ACC112 (cell line): ENCODE data around the gene RHEBL1.

ENCODE experiments used
- H2AFZ ChIP-seq: fragments of 200-600 bp; sonication (generic); one replicate; pipeline ENCODE4 v1.6.0; 2017; ENCODE audit warnings: antibody characterized with exemption, low read length; ENCODE audit not compliant: unreplicated experiment
- H3K27ac ChIP-seq: fragments of 200-600 bp; sonication (generic); 2 replicates; pipeline ENCODE4 v1.5.1; 2014; ENCODE audit warnings: low read depth, mild to moderate bottlenecking, antibody characterized with exemption, low read length, moderate library complexity
- H3K27me3 ChIP-seq: fragments of 200-600 bp; sonication (generic); 2 replicates; pipeline ENCODE4 v1.6.1; 2014; ENCODE audit warnings: mild to moderate bottlenecking, antibody characterized with exemption, low read length, moderate library complexity, mixed read lengths; ENCODE audit not compliant: insufficient read depth
- H3K36me3 ChIP-seq: fragments of 200-600 bp; sonication (generic); 2 replicates; pipeline ENCODE4 v1.6.1; 2016; ENCODE audit warnings: mild to moderate bottlenecking, antibody characterized with exemption, low read length, moderate library complexity, mixed read lengths; ENCODE audit not compliant: insufficient read depth
- H3K4me1 ChIP-seq: fragments of 200-600 bp; sonication (generic); one replicate; pipeline ENCODE4 v1.6.1; 2016; ENCODE audit warnings: low read length, mixed read lengths; ENCODE audit not compliant: insufficient read depth, unreplicated experiment, control insufficient read depth
- H3K4me3 ChIP-seq: fragments of 200-600 bp; sonication (generic); 2 replicates; pipeline ENCODE4 v1.5.1; 2014; ENCODE audit warnings: mild to moderate bottlenecking, low read depth, low read length
- H3K79me2 ChIP-seq: fragments of 200-600 bp; sonication (generic); one replicate; pipeline ENCODE4 v1.6.0; 2016; ENCODE audit warnings: low read length; ENCODE audit not compliant: control insufficient read depth, unreplicated experiment, insufficient read depth

The RHEBL1 gene

DNA sequence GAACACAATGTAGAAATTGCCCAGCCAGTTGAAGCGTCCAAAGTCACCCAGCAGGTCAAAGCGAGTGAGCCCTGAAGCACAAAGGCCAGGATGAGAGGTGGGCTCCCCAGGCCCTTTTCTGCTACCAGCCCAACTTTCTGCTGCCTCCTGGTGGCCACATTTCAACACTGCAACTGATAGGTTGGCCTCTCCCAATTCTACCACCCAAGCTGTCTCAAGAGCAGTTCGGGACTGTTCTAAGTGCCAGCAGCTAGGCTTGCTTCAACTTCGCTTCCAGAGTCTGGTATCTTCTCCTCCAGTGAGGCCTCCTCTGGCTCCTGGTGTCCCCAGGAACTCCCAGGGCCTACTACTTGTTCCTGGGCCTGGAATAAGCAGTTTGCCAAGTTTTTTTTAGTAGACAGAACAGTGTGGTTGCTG is 28.3 kb upstream of the RHEBL1 start:
- H2AFZ ChIP-seq: no peak overlapping the region
- H3K27me3 ChIP-seq: peaks cover 22% of the 10 kb centered on the region
- no peaks in the 10 kb centered on the region for H3K79me2 ChIP-seq
- H3K4me1 ChIP-seq: peaks cover 14% of the 10 kb centered on the region
- H3K27ac ChIP-seq: no peak overlapping the region
- no peaks in the 10 kb centered on the region; the same call in 1 of the 2 replicates for H3K36me3 ChIP-seq
- no peak overlapping the region for H3K4me3 ChIP-seq

DNA sequence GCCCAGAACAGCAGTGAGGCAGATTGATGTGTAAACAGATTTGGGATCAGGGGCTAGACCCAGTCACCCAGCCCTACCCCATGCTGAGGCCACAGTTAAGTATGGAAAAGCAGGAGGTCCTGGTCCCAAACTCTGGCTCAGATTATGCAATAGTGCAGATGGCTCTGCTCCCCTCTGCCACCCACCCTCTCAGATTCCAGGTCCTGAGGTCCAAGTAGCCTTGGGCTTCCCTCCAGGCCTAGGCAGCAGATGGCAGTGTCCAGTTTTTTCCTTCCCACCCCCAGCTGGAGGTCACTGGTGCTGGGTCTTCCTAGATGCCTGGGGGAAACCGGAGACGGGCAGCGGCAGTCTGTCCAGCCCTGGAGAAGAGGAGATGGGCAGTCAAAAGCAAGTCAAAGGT is 27.6 kb upstream of the RHEBL1 start:
- Histone ChIP-seq H3K27me3 (peaks cover 28% of the 10 kb centered on the region), H2AFZ (no peak overlapping the region), H3K79me2 (no peaks in the 10 kb centered on the region), H3K27ac (no peak overlapping the region), H3K4me3 (no peak overlapping the region), H3K4me1 (peaks cover 18% of the 10 kb centered on the region), H3K36me3 (no peaks in the 10 kb centered on the region; the same call in 1 of the 2 replicates)

DNA sequence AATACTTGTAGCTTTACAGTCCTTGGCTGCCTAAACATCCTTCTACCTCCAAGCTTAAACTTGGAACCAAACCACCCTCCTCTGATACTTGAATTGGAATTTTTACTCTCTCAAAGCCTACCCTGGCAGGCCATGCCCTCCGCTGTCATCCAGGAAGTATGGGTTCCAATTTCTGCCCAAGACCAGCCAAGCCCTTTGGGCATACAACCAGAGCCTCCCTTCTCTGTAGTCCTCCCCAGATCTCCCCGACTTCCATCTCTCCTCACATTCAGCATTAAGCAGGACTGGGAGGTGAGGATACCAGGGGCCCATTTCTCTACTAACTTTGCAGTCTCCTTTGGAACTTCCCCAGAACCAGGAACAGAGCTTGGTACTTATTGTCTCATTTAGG is 25.2 kb upstream of the RHEBL1 start:
- H3K79me2 ChIP-seq: no peaks in the 10 kb centered on the region

DNA sequence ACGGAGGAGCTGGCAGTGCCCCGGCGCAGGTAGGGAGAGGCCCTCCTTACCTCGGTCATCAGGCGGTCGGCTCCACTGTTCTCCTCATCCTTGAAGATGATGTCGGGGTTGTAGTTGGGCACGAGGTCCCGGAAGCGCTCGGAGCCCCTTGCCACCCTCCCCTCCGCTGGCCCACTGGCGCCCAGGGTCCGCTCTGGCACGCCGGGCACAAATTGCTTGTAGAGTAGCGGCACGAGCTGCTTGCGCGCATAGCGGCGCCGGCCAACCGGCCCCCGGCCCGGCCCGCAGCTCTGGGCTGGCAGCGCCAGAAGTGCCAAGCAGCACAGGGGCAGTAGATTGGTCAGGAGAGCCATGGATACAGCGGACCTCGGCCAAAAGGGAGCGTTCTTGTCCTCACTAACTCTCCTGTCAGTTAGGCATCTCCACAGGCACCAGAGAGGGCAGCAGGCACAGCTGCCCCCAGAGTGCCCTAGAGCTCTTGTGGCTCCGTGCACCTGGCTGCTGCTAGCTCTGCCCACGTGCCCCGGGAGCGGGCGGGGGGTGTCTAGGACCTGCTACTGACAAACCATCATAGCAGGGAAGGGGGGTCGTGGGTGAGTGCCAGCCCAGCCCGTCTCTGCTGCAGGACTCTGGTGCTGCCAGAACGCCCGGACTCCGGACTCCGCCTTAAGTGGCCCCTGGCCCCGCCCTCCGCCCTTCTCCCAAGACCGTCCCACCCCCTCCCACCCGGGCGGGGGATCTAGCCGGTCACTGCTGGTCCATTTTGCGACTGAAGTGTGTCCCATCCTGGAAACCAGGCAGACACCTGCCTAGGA is 24.6 kb upstream of the RHEBL1 start, which contains the start of gene DHH:
TSS of gene DHH (minus strand) at position 642 of the 815 bp plus-strand sequence. CDS start at position 353, 289 bp downstream.
- H3K4me3 ChIP-seq: peak within 1 kb of the TSS; percentile 45; the same call in 1 of the 2 replicates
- H3K79me2 ChIP-seq: no peaks in the 10 kb centered on the region
- H3K27me3 ChIP-seq: peaks cover 48% of the 10 kb centered on the region
- H3K36me3 ChIP-seq: no peaks in the 10 kb centered on the region; the same call in 1 of the 2 replicates
- H3K4me1 ChIP-seq: peaks cover 26% of the 10 kb centered on the region
- H2AFZ ChIP-seq: no peak within 1 kb of the TSS
- no peak within 1 kb of the TSS for H3K27ac ChIP-seq

More for the DNA sequence above, 25.2 kb upstream of the RHEBL1 start:
- no peak overlapping the region for H2AFZ ChIP-seq
- no peak overlapping the region for H3K27ac ChIP-seq
- peaks cover 23% of the 10 kb centered on the region for H3K4me1 ChIP-seq
- H3K36me3 ChIP-seq: no peaks in the 10 kb centered on the region; the same call in 1 of the 2 replicates
- H3K27me3 ChIP-seq: peaks cover 47% of the 10 kb centered on the region
- H3K4me3 ChIP-seq: no peak overlapping the region

DNA sequence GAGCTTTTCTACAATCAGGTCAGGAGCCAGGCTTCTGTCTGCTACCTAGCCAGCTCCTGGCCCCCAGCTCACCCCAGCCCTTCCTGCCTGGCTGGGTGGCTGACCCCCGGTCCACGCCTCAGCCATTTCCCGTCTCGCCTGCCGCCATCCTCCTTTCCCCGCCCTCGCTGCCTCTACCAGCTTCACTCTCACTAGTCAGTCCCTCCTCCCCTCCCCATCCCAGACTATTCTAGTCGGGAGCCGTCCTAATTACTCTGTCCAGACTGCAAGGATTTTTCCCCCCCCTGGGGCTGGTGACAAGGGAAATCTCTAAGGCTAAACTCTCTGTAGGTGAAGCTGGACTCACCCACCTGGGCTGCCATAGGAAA is 24.0 kb upstream of the RHEBL1 start:
- Histone ChIP-seq H3K79me2 (no peaks in the 10 kb centered on the region), H3K27ac (no peak overlapping the region), H3K4me1 (peaks cover 26% of the 10 kb centered on the region), H3K36me3 (no peaks in the 10 kb centered on the region; the same call in 1 of the 2 replicates), H3K27me3 (peaks cover 53% of the 10 kb centered on the region), H3K4me3 (peak overlapping the region; percentile 45; the same call in 1 of the 2 replicates), H2AFZ (no peak overlapping the region)

DNA sequence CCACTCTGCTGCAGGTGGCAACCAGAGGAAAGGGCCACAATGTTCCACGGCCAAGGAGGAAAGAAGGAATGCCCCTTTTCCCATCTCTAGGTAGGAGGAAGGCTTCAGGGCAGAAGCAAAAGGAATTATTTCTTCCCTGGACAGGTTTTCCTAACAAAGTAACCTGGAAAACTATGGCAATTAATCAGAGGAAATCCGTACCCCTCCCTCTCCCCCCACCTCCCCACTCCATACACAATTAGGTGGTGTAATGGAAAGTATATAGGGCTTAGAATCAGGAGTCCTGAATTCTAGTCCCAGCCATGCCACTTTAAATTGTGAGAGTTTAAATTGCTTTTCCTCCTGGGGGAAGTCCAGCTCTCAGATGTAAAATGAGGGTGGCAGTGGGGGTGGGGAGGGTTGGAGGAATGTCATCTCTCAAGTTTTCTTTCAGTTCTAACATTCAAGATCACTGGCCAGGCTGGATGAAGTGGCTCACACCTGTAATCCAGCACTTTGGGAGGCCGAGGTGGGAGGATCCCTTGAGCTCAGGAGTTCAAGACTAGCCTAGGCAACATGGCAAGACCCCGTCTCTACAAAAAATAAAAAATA is 23.1 kb upstream of the RHEBL1 start:
- Histone ChIP-seq H3K79me2 (no peaks in the 10 kb centered on the region), H3K36me3 (no peaks in the 10 kb centered on the region; the same call in 1 of the 2 replicates), H3K27ac (no peak overlapping the region), H3K4me3 (no peak overlapping the region), H3K4me1 (peaks cover 26% of the 10 kb centered on the region), H3K27me3 (peaks cover 55% of the 10 kb centered on the region), H2AFZ (no peak overlapping the region)

DNA sequence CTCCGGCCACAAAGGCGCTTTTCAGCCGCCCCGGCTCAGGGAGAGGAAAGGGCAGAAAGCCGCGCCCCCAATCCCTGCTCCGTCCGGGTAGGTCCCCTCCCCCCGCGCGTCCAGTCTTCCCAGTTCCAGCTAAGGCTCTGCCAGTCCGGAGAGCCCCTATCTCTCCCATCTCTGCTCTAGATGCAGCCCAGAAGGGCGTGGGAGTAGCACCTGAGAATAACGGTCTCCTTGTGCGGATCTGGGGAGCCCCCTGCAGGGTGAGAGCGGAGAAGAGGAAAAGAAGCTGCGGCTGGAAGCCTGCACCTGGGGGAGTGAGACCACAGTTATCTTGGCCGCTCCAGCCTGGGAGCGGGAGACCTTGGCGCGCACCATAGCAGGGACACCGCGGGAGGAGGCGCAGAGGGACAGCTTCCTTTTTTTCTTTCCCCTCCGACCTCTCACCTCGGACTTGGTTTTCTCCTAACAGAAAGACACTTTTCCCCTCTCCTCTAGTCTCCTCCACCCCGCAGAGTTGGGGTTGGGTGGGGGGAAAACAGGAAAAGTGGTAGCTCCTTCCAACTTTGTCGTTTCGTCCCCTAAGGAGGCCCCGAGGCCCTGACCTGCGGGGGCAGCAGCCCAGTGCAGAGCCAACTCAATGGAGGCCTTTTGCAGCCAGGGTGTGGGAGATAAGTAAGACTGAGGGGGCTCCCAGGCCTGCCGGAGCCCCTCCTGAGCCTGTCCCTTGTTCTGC is 22.5 kb upstream of the RHEBL1 start:
- Histone ChIP-seq H3K36me3 (no peaks in the 10 kb centered on the region; the same call in 1 of the 2 replicates), H3K79me2 (no peaks in the 10 kb centered on the region), H3K27me3 (peaks cover 55% of the 10 kb centered on the region), H3K4me1 (peaks cover 26% of the 10 kb centered on the region), H3K27ac (no peak overlapping the region), H2AFZ (no peak overlapping the region), H3K4me3 (peak overlapping the region; percentile 66)

DNA sequence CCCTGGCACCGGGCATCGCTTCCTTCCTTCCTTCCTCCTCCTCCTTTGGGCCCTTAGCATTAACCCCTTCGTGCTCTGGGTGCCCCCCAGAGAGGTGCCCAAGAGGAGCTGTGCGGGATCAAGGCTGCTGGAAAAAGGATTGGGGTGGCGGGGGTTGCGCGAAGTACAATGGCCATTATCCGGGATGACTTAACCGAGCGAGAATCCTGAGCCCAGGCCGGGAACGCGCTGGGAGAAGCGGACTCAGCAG is 22.0 kb upstream of the RHEBL1 start:
- Histone ChIP-seq H3K27ac (no peak overlapping the region), H3K27me3 (peaks cover 55% of the 10 kb centered on the region)

DNA sequence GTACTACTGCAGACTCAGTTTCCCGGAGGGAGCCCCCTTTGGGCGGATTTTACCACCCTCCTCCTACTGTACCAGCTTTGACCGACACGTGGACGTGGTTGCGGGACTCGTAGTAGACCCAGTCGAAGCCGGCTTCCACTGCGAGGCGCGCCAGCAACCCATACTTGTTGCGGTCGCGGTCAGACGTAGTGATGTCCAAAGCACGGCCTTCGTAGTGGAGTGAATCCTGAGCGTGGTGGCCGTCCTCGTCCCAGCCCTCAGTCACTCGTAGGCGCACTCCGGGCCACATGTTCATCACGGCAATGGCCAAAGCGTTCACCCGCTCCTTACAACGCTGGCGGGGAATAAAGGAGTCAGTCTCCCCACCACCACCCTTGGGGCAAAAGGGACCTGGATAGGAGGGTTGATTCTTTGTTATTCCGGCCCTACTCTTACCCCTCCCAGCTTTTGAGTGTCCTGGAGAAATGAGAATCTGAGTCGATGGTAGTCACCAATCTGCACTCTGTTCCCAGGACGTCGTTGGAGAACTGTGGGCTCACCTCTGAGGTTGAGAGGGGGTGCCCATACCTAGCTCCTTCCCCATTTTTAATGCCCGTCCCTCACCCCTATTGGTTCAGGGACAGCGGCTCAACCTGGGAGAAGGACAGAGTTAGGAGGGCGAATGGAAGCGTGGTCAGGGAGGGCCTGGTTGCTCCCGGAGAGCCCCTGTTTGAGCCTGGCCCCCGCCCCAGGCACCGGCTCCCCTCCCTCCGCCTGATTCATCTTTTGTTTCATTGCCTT is 21.5 kb upstream of the RHEBL1 start:
- peaks cover 55% of the 10 kb centered on the region for H3K27me3 ChIP-seq
- H3K79me2 ChIP-seq: no peaks in the 10 kb centered on the region
- H3K4me3 ChIP-seq: no peak overlapping the region
- no peak overlapping the region for H2AFZ ChIP-seq
- no peak overlapping the region for H3K27ac ChIP-seq
- no peaks in the 10 kb centered on the region for H3K36me3 ChIP-seq
- peaks cover 26% of the 10 kb centered on the region for H3K4me1 ChIP-seq

More for the DNA sequence above, 22.0 kb upstream of the RHEBL1 start:
- Histone ChIP-seq H2AFZ (no peak overlapping the region), H3K36me3 (no peaks in the 10 kb centered on the region), H3K4me1 (peaks cover 26% of the 10 kb centered on the region), H3K4me3 (peak overlapping the region; percentile 66), H3K79me2 (no peaks in the 10 kb centered on the region)
